NCI-H128 (cell line): ENCODE results near the gene HS3ST4.
"Not testable (repeated sequence)": the region's sequence is repeated elsewhere in the genome, so short reads cannot be mapped to it uniquely, and the experiment has no call there.

Experiments used
- DNase-seq: peaks from one replicate; lab custom pipeline; 2025; ENCODE audit not compliant: unreplicated experiment; lab: John Stamatoyannopoulos, UW

HS3ST4 gene

GRCh38 chr16:25978218-25978617 is 286.5 kb downstream of the HS3ST4 start:
- DNase-seq, result no peak

GRCh38 chr16:25988084-25988483 is 296.3 kb downstream of the HS3ST4 start:
- DNase-seq, result no peak

DNA sequence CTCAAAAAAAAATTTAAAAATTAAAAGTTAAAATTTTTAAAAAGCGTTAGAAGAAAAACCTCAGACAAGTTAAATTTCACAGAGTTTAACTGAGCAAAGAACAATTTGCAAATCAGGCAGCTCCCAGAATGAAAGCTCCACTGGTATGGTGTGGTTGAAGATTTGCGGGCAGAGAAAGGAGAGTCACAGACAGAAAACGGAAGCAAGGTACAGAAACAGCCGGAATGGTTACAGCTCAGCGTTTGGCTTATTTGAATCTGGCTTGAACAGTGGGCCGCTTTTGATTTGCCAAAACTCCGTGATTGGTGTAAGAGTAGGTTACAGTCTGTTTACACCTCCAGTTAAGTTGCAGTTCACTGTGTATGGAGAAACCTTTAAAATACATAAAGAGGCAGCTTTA is 297.1 kb downstream of the HS3ST4 start:
- no peak for DNase-seq

- no peak for DNase-seq
Measured at GRCh38 chr16:25996052-25996451, 304.3 kb downstream of the HS3ST4 start.

- DNase-seq, result no peak
Measured at GRCh38 chr16:26005336-26005735, 313.6 kb downstream of the HS3ST4 start.

GRCh38 chr16:26012376-26012775 is 320.6 kb downstream of the HS3ST4 start:
- no peak for DNase-seq

DNA sequence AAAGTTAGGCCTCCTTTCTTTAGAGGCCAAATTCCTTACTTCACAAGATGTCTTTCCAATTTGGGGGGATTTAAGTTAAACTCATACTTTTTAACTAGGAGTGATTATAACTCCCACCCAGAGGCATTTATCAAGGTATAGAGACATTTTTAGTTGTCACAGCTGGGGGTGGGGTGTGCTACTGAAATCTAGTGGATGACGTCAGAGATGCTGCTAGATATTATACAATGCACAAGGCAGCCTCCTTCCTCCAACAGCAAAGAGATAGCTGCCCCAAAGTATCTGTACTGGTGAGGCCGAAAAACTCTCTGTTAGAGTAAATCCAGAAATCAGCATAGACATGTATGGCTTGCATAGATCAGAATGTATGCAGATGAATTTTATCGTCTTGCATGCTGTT is 324.0 kb downstream of the HS3ST4 start:
- DNase-seq, result no peak

GRCh38 chr16:26016989-26017388 is 325.2 kb downstream of the HS3ST4 start:
- DNase-seq, result no peak

DNA sequence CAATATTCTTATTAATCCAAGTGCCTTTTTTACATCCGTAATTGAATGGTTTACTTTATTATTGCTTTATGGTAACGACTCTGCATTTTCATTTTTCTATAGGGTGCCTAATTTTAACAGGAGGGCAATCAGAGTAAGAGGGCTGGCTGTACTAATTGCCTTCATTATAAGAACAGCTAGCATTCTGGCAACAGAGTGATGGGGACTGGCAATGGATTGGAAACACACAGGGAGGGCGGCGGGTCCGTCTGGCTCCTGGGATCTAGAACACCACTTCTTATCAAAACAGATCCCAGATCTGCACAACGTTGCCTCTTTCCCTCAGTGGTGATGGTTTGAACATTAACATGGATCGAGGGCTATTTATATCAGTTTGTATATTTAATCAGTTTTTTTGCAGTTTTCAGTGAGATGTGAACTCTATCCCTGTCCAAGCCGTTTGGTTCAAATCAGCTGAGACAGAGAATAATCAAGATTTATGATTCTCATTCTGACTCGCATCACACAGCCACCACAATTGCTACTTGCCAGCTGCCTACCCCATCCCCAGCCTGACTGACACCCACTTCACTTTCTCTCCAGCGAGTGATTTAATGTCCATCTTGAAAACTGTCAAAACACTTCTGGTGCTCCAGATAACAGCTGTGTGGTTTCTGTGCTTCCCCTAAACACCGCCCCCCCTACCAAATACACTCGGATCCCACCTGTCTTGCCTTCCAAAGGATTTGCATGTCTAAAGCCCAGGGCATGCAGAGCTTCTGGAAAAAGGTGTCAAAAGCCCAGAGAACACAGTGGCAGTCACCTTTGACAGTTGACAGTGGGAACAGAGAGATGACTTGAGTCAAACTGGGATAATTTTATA is 327.9 kb downstream of the HS3ST4 start:
- DNase-seq, result no peak

DNA sequence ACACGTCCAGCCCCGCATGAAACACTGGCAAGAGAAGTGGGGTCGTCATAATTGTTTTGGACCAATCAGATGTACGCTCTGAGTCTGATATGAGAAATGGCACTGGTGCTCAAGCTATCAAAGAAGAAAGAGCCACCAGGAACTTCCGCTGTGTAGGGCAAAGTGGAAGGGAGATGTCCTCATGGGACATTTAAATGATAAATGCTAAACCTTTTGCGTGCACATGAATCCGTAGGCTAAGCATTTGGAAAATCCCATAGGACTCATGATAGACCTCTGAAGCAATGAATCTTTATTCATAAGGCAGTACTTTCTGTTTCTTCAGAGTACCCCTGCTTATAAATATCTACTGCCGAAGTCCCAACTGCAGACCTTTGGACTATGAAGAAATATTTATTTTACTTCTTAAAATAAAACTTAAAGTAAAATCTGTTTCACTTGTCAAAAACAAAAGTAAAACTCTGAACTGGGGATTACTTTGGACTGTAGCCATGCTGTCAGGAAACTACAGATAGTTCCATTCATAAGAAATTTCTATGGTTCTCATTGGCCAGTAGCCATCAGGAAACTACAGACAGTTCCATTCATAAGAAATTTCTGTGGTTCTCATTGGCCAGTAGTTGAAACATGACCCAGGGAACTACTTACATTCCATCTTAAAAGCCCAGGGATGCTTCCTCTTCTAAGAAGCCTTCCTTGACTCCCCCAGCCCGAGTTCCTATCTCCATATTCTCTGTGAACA is 335.1 kb downstream of the HS3ST4 start:
- no peak for DNase-seq

GRCh38 chr16:26031286-26031685 is 339.5 kb downstream of the HS3ST4 start:
- DNase-seq, result no peak

DNA sequence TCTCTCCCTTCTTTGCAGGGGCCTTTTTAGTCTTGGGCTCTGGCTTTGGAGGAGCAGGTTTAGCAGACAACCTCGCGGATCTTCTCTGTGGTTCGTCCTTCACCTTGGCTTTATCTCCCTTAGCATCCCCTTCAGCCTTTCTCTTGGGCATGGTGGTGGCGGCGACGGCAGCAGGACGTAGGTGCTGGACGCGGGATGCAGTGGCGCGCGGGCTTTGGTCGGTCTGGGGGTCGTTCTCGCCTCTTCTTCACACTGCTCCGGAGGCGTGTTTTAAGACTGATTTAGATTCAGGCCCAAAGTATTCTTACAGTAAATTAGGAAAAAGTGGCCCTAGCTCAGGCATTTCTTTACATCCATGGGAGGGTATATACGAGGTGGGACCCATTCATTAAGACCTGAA is 340.9 kb downstream of the HS3ST4 start:
- not testable (repeated sequence) for DNase-seq

DNA sequence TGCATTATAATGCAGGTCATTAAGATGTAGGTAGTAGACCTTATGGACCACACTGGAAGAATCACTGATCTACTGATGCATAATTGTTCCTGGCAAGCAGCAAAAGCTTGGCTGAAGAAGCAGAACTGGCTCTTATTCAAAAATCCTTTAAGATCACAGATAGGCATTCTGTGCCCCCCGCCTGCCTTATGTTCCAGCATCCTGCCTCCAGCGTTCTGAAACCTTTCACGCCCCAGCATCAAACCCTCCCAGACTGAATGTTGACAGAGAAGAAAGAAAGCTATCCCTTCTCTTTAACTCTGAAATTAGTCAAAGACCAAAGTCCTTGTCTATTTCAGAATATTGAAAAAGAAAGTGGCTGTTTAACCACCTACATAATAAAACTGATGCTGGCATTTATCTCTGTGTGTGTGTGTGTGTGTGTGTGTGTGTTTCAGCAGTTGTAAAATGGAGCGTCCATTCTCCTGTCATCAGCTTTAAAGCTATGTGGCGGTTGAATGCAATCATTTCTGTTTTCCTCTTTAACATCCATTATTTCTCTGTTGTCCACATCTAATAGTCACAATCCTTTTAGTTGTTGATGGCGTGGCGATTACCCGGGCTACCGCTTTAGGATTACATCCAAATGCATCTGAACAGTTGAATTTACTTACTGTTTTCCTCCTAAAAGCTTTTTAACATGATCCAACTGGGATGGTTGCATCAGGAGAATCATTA is 350.4 kb downstream of the HS3ST4 start:
- no peak for DNase-seq

GRCh38 chr16:26050472-26050871 is 358.7 kb downstream of the HS3ST4 start:
- no peak for DNase-seq

GRCh38 chr16:26051063-26051462 is 359.3 kb downstream of the HS3ST4 start:
- DNase-seq, result no peak

DNA sequence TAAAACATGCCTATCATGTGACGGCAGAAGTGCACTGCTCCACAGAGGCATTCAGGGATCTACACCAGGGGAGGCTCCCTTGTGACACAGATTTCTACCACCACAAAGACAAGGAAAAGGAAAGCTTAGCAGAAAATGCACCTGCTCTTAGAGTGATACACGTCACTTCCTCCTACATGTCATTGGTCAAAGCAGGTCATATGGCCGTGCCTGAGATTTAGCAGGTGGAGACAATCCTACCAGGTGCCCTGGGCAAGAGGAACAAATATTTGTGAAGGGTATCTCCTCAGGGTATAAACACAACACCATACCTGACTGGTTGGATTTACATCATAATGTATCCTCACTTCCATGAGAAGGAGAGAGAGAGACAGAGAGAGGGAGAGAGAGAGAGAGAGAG is 362.1 kb downstream of the HS3ST4 start:
- DNase-seq, result no peak

DNA sequence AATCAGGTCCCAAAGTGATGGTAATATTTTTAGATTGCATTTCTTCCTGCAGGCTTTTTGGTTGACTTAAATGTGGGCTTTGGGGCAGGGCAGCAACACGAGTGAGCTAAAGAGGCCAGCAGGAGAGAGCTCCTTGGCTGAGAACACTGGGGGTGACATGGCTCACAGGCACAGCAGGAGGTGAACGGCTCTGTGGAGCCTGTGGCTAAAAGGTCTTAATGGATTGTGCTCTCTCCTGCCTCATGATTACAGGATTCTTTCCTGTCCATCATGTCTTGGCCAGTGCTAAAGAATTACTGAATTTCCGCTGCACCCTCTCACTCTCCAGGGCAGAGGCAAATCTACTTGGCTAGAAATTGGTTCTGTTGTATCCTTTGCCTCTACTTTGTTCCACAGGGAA is 366.6 kb downstream of the HS3ST4 start:
- no peak for DNase-seq

- DNase-seq, result no peak
Measured at GRCh38 chr16:26070302-26071100, 378.7 kb downstream of the HS3ST4 start.

DNA sequence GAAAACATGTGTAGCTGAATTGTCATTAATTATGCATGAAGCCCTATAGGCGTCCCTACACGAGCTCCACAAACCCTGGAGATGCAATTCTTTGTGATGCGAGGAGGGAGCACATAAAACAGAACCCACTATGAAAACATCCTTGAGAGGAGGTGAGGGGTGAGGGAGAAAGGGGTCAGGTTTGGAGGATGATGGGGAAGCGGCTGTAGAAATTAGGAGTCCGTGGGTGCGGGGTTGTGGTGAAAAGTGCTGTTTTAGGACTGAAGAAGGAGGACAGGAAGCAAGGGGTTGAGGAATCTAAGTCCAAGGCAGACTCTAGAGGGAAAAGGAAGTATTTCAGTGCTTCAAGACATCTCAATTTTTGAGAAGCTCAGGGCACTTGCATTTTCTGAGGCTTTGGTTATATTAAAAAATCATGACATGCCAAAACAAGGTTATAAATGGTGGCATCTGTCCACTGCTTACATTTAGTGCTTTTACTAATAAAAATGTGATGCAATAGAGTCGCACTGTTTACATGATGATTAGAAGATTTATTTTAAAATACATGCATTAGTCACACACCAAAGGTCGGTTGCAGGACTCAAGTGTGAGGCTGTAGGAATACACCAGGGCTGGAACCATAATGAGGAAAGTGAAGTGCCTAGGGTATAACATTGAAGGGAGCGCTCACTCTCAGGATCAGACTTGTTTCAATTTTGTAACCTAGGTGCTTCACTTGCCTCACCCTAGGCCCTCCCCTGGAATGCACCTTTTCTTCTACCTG is 379.5 kb downstream of the HS3ST4 start:
- no peak for DNase-seq

DNA sequence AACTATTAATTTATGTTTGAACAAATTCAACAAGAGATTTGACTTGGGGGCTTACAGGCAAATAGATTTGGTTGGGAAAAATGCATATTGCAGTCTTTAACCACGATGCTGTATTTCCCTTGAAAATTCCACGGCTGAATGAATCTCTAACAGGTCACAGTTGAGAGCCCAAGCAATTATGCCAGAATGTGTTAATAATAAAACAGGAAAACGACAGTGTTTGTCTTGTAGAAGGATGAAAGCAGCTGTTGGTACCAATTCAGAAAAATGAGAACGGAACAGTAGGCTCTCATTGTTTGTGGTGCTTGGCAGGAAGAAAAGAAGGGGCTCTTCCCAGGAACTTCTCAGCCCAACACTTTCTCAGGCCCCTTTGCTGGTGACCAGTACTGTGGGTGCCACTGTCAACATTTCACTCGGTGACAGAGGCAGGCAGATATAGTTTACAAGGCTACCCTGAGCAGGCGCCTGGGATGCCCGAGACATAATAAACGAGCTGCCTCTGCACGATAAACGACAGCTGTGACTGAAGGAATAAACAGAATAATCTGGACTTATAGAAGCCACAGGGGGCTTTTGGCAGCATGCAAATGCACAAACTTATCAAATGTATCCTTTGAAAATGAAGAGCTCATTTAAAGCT is 387.1 kb downstream of the HS3ST4 start:
- no peak for DNase-seq
